ENCODE data around the gene THRSP. TPM values are rescaled to one million over a fixed set of nuclear protein-coding genes. Genes with fewer than 3 reads are reported as not detected.

THRSP gene
- total RNA-seq, 2 donors from 2014 or later = not detected

- H3K27ac Mint-ChIP-seq = no peak overlapping the region
- DNase-seq (ENCODE audit: low spot score) = no peak
Observed at GRCh38 chr11:78110351-78110750, 46.7 kb downstream of the THRSP start.

GRCh38 chr11:78110830-78111229, 47.2 kb downstream of the THRSP start:
- no peak for DNase-seq (ENCODE audit: low spot score)
- ATAC-seq = no peak
- no peak overlapping the region for H3K27ac Mint-ChIP-seq
- peaks cover 0 to 2% of the 10 kb centered on the region in 2 donors for H3K4me1 Mint-ChIP-seq (ENCODE audit: low read depth in 2 of 2)
- H3K36me3 Mint-ChIP-seq = peaks cover 17% of the 10 kb centered on the region
- no peak overlapping the region for H3K4me3 Mint-ChIP-seq
- no peaks in the 10 kb centered on the region for H3K9me3 Mint-ChIP-seq
- no peaks in the 10 kb centered on the region for H3K27me3 Mint-ChIP-seq

More at GRCh38 chr11:78110351-78110750, 46.7 kb downstream of the THRSP start:
- ATAC-seq = no peak
- Mint-ChIP-seq H3K9me3 (no peaks in the 10 kb centered on the region), H3K4me3 (no peak overlapping the region), H3K36me3 (peaks cover 17% of the 10 kb centered on the region), H3K4me1 (ENCODE audit: low read depth in 2 of 2) (peaks cover 0 to 2% of the 10 kb centered on the region in 2 donors), H3K27me3 (no peaks in the 10 kb centered on the region)

GRCh38 chr11:78111298-78111697, 47.6 kb downstream of the THRSP start:
- H3K4me3 Mint-ChIP-seq = no peak overlapping the region
- ATAC-seq (no peak), DNase-seq (ENCODE audit: low spot score) (no peak)
- no peaks in the 10 kb centered on the region for H3K9me3 Mint-ChIP-seq
- H3K27ac Mint-ChIP-seq = no peak overlapping the region
- no peaks in the 10 kb centered on the region for H3K27me3 Mint-ChIP-seq
- H3K4me1 Mint-ChIP-seq (ENCODE audit: low read depth in 2 of 2) = peaks cover 0 to 2% of the 10 kb centered on the region in 2 donors
- peaks cover 17% of the 10 kb centered on the region for H3K36me3 Mint-ChIP-seq

GRCh38 chr11:78112582-78113275, 49.1 kb downstream of the THRSP start:
- Mint-ChIP-seq H3K4me1 (ENCODE audit: low read depth in 2 of 2) (peaks cover 0 to 2% of the 10 kb centered on the region in 2 donors), H3K4me3 (no peak overlapping the region), H3K9me3 (no peaks in the 10 kb centered on the region), H3K27ac (no peak overlapping the region), H3K27me3 (no peaks in the 10 kb centered on the region), H3K36me3 (peaks cover 17% of the 10 kb centered on the region)
- DNase-seq (ENCODE audit: low spot score) = no peak
- ATAC-seq = no peak

Other genes with a start within 250 kb of the THRSP start
- gene RSF1, start 243.1 kb upstream of the THRSP start, total RNA-seq = 10 to 100 TPM; 59.9 to 68.5 TPM
- gene AAMDC, start 242.7 kb upstream of the THRSP start, total RNA-seq = 1 to 10 TPM; 1.7 to 4.9 TPM
- 10 to 100 TPM; 67.2 to 85.1 TPM for gene INTS4, start 69.2 kb upstream of the THRSP start, total RNA-seq
- under 1 TPM; 0.29 to 0.45 TPM for gene KCTD14, start 40.6 kb upstream of the THRSP start, total RNA-seq
- gene NDUFC2, start 16.0 kb downstream of the THRSP start, total RNA-seq = 100 to 1,000 TPM; 174 to 187 TPM
- 10 to 100 TPM; 52.3 to 87.2 TPM for gene ALG8, start 75.8 kb downstream of the THRSP start, total RNA-seq
- gene KCTD21, start 124.8 kb downstream of the THRSP start, total RNA-seq = 1 to 10 TPM; 3.6 to 9.4 TPM
- 1 to 10 TPM; 7.2 to 7.9 TPM for gene USP35, start 125.1 kb downstream of the THRSP start, total RNA-seq

All from natural killer cell treated with Interleukin-12 subunit alpha and Interleukin-12 subunit beta and Interleukin-15 and Interleukin-18, amount 100 ng/mL, for 72 hours (primary cell).